GM03348 (cell line): Measurements from ENCODE around the gene MCHR1.

Experiments
- DNase-seq: peaks from one replicate; pipeline ENCODE4 v3.0.0; 2012; ENCODE audit warnings: low spot score

MCHR1 gene

DNA sequence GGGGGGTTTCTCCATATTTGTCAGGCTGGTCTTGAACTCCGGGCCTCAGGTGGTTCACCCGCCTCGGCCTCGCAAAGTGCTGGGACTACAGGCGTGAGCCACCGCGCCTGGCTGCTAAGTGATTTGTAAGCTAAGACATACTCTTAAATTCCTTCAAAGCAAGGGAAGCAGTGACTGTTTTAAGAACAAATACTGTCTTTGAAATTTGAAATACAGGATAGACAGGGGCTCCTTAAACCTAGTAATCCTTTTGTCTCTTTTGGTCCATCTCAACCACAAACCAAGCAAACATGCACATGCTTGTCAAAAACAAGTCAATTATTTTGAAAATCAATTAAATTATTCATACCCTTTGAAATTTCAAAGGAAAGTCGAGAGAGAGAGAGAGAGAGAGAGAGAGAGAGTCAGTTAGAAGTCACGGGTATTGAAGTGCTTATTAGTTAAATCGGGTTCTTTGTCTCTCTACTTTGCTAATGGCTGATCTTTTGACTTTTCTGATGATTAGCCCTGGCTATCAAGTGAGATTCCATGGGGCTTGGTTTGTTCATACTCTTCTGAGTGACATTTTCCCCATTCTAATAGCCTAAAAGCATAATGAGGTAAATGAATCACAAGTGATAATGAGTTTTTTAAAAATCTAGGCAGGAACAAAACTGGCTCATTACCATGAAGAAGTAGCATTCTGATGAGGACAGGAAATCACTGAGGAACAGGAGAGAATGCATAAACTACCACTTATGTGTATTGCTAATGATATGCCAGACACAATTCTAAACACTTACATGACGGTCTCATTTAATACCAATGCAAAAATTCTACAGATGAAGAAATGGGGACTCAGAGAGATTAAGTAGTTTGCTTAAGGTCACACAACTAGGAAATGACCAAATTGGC, 48.0 kb downstream of the MCHR1 start:
- DNase-seq: no peak

DNA sequence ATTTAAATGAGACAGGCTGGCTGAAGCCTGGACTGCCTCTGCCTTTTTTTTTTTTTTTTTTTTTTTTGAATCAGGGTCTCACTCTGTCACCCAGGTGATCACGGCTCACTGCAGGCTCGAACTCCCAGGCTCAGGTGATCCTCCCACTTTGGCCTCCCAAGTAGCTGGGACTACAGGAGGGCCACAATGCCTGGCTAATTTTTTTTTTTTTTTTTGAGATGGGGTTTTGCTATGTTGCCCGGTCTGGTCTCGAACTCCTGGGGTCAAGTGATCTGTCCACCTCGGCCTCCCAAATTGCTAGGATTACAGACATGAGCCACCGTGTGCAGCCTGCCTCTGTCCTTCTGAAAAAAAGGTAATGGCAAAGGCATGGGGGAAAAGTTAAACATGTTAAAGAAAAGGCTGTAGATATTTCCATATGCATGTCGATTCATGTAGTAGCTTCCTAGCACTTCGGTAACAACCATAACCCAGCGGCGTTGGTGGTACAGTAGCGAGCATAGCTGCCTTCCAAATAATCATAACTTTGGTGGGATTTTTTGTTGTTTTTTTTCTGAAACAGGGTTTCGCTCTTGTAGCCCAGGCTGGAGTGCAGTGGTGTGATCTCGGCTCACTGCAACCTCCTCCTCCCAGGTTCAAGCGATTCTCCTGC, 48.8 kb downstream of the MCHR1 start:
- DNase-seq: no peak

- DNase-seq: no peak
Observed at GRCh38 chr22:40728731-40729189, 49.5 kb downstream of the MCHR1 start.

GRCh38 chr22:40729284-40729683, 50.0 kb downstream of the MCHR1 start:
- DNase-seq: no peak
